Measurements from ENCODE around the gene UQCRQ.

GRCh38 chr5:132865668-132866341, 637 bp upstream of the UQCRQ start:
- TF ChIP-seq, protein P1, sequence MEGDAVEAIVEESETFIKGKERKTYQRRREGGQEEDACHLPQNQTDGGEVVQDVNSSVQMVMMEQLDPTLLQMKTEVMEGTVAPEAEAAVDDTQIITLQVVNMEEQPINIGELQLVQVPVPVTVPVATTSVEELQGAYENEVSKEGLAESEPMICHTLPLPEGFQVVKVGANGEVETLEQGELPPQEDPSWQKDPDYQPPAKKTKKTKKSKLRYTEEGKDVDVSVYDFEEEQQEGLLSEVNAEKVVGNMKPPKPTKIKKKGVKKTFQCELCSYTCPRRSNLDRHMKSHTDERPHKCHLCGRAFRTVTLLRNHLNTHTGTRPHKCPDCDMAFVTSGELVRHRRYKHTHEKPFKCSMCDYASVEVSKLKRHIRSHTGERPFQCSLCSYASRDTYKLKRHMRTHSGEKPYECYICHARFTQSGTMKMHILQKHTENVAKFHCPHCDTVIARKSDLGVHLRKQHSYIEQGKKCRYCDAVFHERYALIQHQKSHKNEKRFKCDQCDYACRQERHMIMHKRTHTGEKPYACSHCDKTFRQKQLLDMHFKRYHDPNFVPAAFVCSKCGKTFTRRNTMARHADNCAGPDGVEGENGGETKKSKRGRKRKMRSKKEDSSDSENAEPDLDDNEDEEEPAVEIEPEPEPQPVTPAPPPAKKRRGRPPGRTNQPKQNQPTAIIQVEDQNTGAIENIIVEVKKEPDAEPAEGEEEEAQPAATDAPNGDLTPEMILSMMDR (IDR thresholded peaks at IDR 0.05), result no peak
- no peak for TF ChIP-seq POLR2AphosphoS5 (IDR thresholded peaks at IDR 0.05; ENCODE audit: low read depth, low read length)
- no peak for TF ChIP-seq EZH2phosphoT487 (IDR thresholded peaks at IDR 0.05; ENCODE audit: borderline replicate concordance, low read depth)
- TF ChIP-seq RCOR1 (IDR thresholded peaks at IDR 0.05; ENCODE audit: low read length), result no peak
- TF ChIP-seq TCF12 (IDR thresholded peaks at IDR 0.05), result no peak
- TF ChIP-seq FOXM1 (IDR thresholded peaks at IDR 0.05; ENCODE audit: low read depth), result no peak

All from SK-N-SH (cell line).